Sigmoid colon (tissue), 7 donors: ENCODE results near the gene NOL8. TPM values are rescaled to one million over a fixed set of nuclear protein-coding genes. Genes with fewer than 3 reads are reported as not detected.

Experiments
- DNase-seq: peaks from one replicate; pipeline ENCODE4 v3.0.0-alpha.2; 2019
- H3K27ac ChIP-seq, 4 donors: fragments of 200-600 bp; sonication (generic); one replicate each; pipeline ENCODE4 v1.5.1; 2016 to 2019; ENCODE audit warnings: mild to moderate bottlenecking in 1 of 4
- H3K27me3 ChIP-seq, 3 donors: fragments of 200-600 bp; sonication (generic); one replicate each; pipeline ENCODE4 v1.5.1; 2019; ENCODE audit warnings: mild to moderate bottlenecking in 1 of 3
- H3K36me3 ChIP-seq, 4 donors: fragments of 200-600 bp; sonication (generic); one replicate each; pipeline ENCODE4 v1.5.1; 2016 to 2019
- H3K4me1 ChIP-seq, 4 donors: fragments of 200-600 bp; sonication (generic); one replicate each; pipeline ENCODE4 v1.5.1; 2017 to 2019
- H3K4me3 ChIP-seq, 4 donors: fragments of 200-600 bp; sonication (generic); one replicate each; pipeline ENCODE4 v1.5.1; 2017 to 2019; ENCODE audit warnings: mild to moderate bottlenecking in 2 of 4, moderate library complexity in 1 of 4
- H3K9me3 ChIP-seq, 4 donors: fragments of 200-600 bp in 3 of 4; sonication (generic) in 3 of 4; one replicate each; pipeline versions ENCODE4 v1.5.1 to v1.6.1; 2013 to 2019
- CTCF ChIP-seq, 4 experiments: fragments of 450-650 bp in 3 of 4; fragments of 200-600 bp in 1 of 4; IDR thresholded peaks; one replicate each; pipeline ENCODE4 v1.5.1; 2016 to 2019; ENCODE audit warnings: antibody characterized with exemption in 4 of 4, mild to moderate bottlenecking in 3 of 4, moderate library complexity in 2 of 4
- EP300 ChIP-seq, 4 donors: sonication (generic); formaldehyde crosslinking; IDR thresholded peaks; one replicate each; pipeline ENCODE4 v1.6.1; 2017; ENCODE audit warnings: antibody characterized with exemption in 4 of 4
- POLR2A ChIP-seq, 2 donors: fragments of 450-650 bp; IDR thresholded peaks; one replicate each; pipeline ENCODE4 v1.6.1; 2016; ENCODE audit warnings: antibody characterized with exemption in 2 of 2, mild to moderate bottlenecking in 2 of 2, moderate library complexity in 2 of 2
- POLR2AphosphoS5 ChIP-seq, 4 donors: sonication (generic); formaldehyde crosslinking; IDR thresholded peaks; one replicate each; pipeline ENCODE4 v1.6.1; 2017; ENCODE audit warnings: antibody characterized with exemption in 4 of 4
- WGBS, 2 donors: extraction: QIAGEN DNeasy Blood & Tissue Kit; methylation state at CpG; one replicate each; pipeline ENCODE4 v1.1.7; 2013; 5-methylcytosine and 5-hydroxymethylcytosine counted together
- intact Hi-C: fragments of 100-400 bp; cut with DNase I; formaldehyde crosslinking; loops from one replicate; pipeline ENCODE4 v1.15.1; 2023
- polyA plus RNA-seq, 3 donors: library from polyadenylated mRNA; stranded (reverse); fragments of 200-250 nt; gene quantifications; one replicate each; pipeline ENCODE4 v1.2.3, GENCODE V29; 2013
- total RNA-seq, 4 donors: library from RNA; depleted of rRNA; stranded (reverse); fragments of >200 nt; gene quantifications; one replicate each; pipeline ENCODE4 v1.1.0, GENCODE V29; 2016
- donor health status: healthy with polysubstance abuse.
- donor health status: Bipolar disorder and iron deficiency.
- donor health status: healthy.

Gene NOL8
- total and polyA plus RNA-seq, 7 donors = 7.9 to 32.1 (median 23.9) TPM

GRCh38 chr9:92359394-92359995, 34.3 kb upstream of the NOL8 start:
- Histone ChIP-seq H3K4me1 (peaks cover 0 to 15% (median 11%) of the 10 kb centered on the region in 4 donors), H3K27me3 (no peaks in the 10 kb centered on the region), H3K36me3 (no peaks in the 10 kb centered on the region), H3K9me3 (no peaks in the 10 kb centered on the region), H3K4me3 (no peak overlapping the region), H3K27ac (peak overlapping the region in 3 of 4 donors; percentile 61 to 74 (median 74))
- no peak for TF ChIP-seq CTCF (IDR thresholded peaks at IDR 0.05)
- TF ChIP-seq POLR2AphosphoS5 (IDR thresholded peaks at IDR 0.05) = peak in 2 of 4 donors; percentile 46 to 54
- peak in 1 of 4 donors; percentile 19 for TF ChIP-seq EP300 (IDR thresholded peaks at IDR 0.05)
- 61 to 83% methylated on average over 2 of the region's 2 CpGs for WGBS, 2 donors
- DNase-seq = no peak
- intact Hi-C loops = no loop called here

GRCh38 chr9:92353051-92353450, 27.9 kb upstream of the NOL8 start:
- no peak for TF ChIP-seq POLR2A (IDR thresholded peaks at IDR 0.05)
- TF ChIP-seq EP300 (IDR thresholded peaks at IDR 0.05) = no peak
- TF ChIP-seq CTCF (IDR thresholded peaks at IDR 0.05) = no peak
- no peak for TF ChIP-seq POLR2AphosphoS5 (IDR thresholded peaks at IDR 0.05)
- Histone ChIP-seq H3K4me1 (peaks cover 0 to 18% (median 17%) of the 10 kb centered on the region in 4 donors), H3K9me3 (no peaks in the 10 kb centered on the region), H3K27ac (peak overlapping the region in 1 of 4 donors; percentile 20), H3K4me3 (no peak overlapping the region), H3K36me3 (no peaks in the 10 kb centered on the region), H3K27me3 (no peaks in the 10 kb centered on the region)
- 73 to 85% methylated on average over 6 of the region's 6 CpGs for WGBS, 2 donors
- DNase-seq = no peak
- intact Hi-C loops = no loop called here

GRCh38 chr9:92350740-92351133, 25.6 kb upstream of the NOL8 start:
- Histone ChIP-seq H3K27me3 (no peaks in the 10 kb centered on the region), H3K4me3 (no peak overlapping the region), H3K36me3 (no peaks in the 10 kb centered on the region), H3K4me1 (peaks cover 0 to 18% (median 17%) of the 10 kb centered on the region in 4 donors), H3K27ac (peak overlapping the region; percentile 63 to 71 (median 65)), H3K9me3 (no peaks in the 10 kb centered on the region)
- TF ChIP-seq CTCF (IDR thresholded peaks at IDR 0.05) = no peak
- no peak for TF ChIP-seq EP300 (IDR thresholded peaks at IDR 0.05)
- TF ChIP-seq POLR2AphosphoS5 (IDR thresholded peaks at IDR 0.05) = no peak
- no peak for TF ChIP-seq POLR2A (IDR thresholded peaks at IDR 0.05)
- intact Hi-C loops = no loop called here
- DNase-seq = no peak

- Histone ChIP-seq H3K4me3 (no peak overlapping the region), H3K27ac (peak overlapping the region; percentile 63 to 71 (median 65)), H3K9me3 (no peaks in the 10 kb centered on the region), H3K36me3 (no peaks in the 10 kb centered on the region), H3K27me3 (no peaks in the 10 kb centered on the region), H3K4me1 (peaks cover 0 to 18% (median 17%) of the 10 kb centered on the region in 4 donors)
- intact Hi-C loops = no loop called here
- no peak for DNase-seq
- TF ChIP-seq EP300 (IDR thresholded peaks at IDR 0.05) = no peak
- no peak for TF ChIP-seq CTCF (IDR thresholded peaks at IDR 0.05)
- no peak for TF ChIP-seq POLR2A (IDR thresholded peaks at IDR 0.05)
- TF ChIP-seq POLR2AphosphoS5 (IDR thresholded peaks at IDR 0.05) = peak in 3 of 4 donors; percentile 48 to 73 (median 70)
- 23 to 62% methylated on average over 7 of the region's 7 CpGs for WGBS, 2 donors
Measured at GRCh38 chr9:92349771-92350739, 24.9 kb upstream of the NOL8 start.
